Skin of body (tissue), 2 donors: ENCODE data around the gene RPRD1B. TPM values are rescaled to one million over a fixed set of nuclear protein-coding genes. Genes with fewer than 3 reads are reported as not detected.
"Not testable (repeated sequence)": the region's sequence is repeated elsewhere in the genome, so short reads cannot be mapped to it uniquely, and the experiment has no call there.

Experiments
- DNase-seq: peaks from one replicate; lab custom pipeline; 2025; lab: John Stamatoyannopoulos, UW
- total RNA-seq: library from RNA; depleted of rRNA; stranded (reverse); fragments of >200 nt; gene quantifications from one replicate; pipeline ENCODE4 v1.2.3, GENCODE V29; 2014

The RPRD1B gene
- total RNA-seq, 1 donor from 2014 or later, result 40.2 TPM

GRCh38 chr20:38001173-38001875 is 32.2 kb upstream of the RPRD1B start:
- DNase-seq, result no peak

- DNase-seq, result no peak
These were observed 31.6 kb upstream of the RPRD1B start for GRCh38 chr20:38001981-38002380.

- DNase-seq, result no peak
These were observed 31.1 kb upstream of the RPRD1B start for GRCh38 chr20:38002422-38002821.

- DNase-seq, result no peak
These were observed 29.1 kb upstream of the RPRD1B start for GRCh38 chr20:38004416-38004815.

- no peak for DNase-seq
These were observed 27.6 kb upstream of the RPRD1B start for GRCh38 chr20:38005903-38006302.

- no peak for DNase-seq
These were observed 26.0 kb upstream of the RPRD1B start for GRCh38 chr20:38007526-38007925.

GRCh38 chr20:38008233-38008944 is 25.2 kb upstream of the RPRD1B start:
- no peak for DNase-seq

GRCh38 chr20:38009416-38009815 is 24.1 kb upstream of the RPRD1B start:
- not testable (repeated sequence) for DNase-seq

GRCh38 chr20:38011696-38012095 is 21.9 kb upstream of the RPRD1B start:
- DNase-seq, result no peak

GRCh38 chr20:38012332-38012731 is 21.2 kb upstream of the RPRD1B start:
- DNase-seq, result no peak

- DNase-seq, result no peak
These were observed 19.7 kb upstream of the RPRD1B start for GRCh38 chr20:38013887-38014286.

- no peak for DNase-seq
These were observed 15.6 kb upstream of the RPRD1B start for GRCh38 chr20:38017959-38018358.

- no peak for DNase-seq
These were observed 15.2 kb upstream of the RPRD1B start for GRCh38 chr20:38018385-38018784.

- no peak for DNase-seq
These were observed 12.3 kb upstream of the RPRD1B start for GRCh38 chr20:38021087-38021772.

GRCh38 chr20:38023181-38024001 is 10.2 kb upstream of the RPRD1B start:
- DNase-seq, result peak; percentile 70

GRCh38 chr20:38024496-38024895 is 9.1 kb upstream of the RPRD1B start:
- no peak for DNase-seq

- DNase-seq, result no peak
These were observed 4.1 kb upstream of the RPRD1B start for GRCh38 chr20:38029453-38029852.

- no peak for DNase-seq
These were observed 1.6 kb upstream of the RPRD1B start for GRCh38 chr20:38031957-38032356.

- peak; percentile 45 for DNase-seq
These were observed 789 bp upstream of the RPRD1B start for GRCh38 chr20:38032585-38033329.

GRCh38 chr20:38034108-38034649 is 633 bp downstream of the RPRD1B start:
- no peak for DNase-seq

GRCh38 chr20:38034961-38035360 is 1.4 kb downstream of the RPRD1B start:
- no peak for DNase-seq
